Nephron progenitor cell (in vitro differentiated cells): ENCODE data around the gene ITPRID1.

Experiments used
- DNase-seq: peaks from one replicate; pipeline ENCODE4 v3.0.0; 2021
- H3K27ac Mint-ChIP-seq: 2 replicates; pipeline ENCODE4 v1.8.0; 2021; ENCODE audit warnings: mild to moderate bottlenecking, moderate library complexity, mixed read lengths
- H3K27me3 Mint-ChIP-seq: 2 replicates; pipeline ENCODE4 v1.8.0; 2021; ENCODE audit warnings: mild to moderate bottlenecking, low read depth, mixed read lengths; ENCODE audit not compliant: poor library complexity
- H3K36me3 Mint-ChIP-seq: 2 replicates; pipeline ENCODE4 v1.8.0; 2021; ENCODE audit warnings: low read depth, mixed read lengths
- H3K4me1 Mint-ChIP-seq: 2 replicates; pipeline ENCODE4 v1.8.0; 2021; ENCODE audit warnings: mixed read lengths
- H3K4me3 Mint-ChIP-seq: 2 replicates; pipeline ENCODE4 v1.8.0; 2021; ENCODE audit warnings: mild to moderate bottlenecking, moderate library complexity, mixed read lengths
- H3K9me3 Mint-ChIP-seq: 2 replicates; pipeline ENCODE4 v1.8.0; 2021; ENCODE audit warnings: mild to moderate bottlenecking, moderate library complexity, mixed read lengths
- CTCF ChIP-seq: fragments of 200-600 bp; sonication (generic); IDR thresholded peaks from 2 replicates; pipeline ENCODE4 v1.5.0; 2021; ENCODE audit warnings: antibody characterized with exemption

The ITPRID1 gene

DNA sequence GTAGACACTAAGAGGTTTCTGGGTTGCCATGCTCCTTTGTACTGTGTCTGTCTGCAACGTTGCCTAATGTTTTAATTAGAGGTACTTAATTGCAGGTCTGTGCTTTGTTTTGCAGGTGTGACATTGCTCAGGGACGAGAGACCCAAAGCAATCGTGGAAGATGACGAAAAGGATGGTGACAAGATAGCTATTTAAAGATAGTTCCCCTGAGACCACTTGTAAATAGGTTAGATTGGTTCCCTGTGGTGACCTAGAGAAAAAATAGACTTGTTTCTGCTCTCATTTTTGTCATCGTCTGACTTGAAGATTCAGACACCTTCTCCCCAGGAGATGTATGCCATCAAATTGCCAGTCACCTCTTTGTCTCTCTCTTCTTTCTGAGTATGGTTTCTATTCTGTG is 193.2 kb downstream of the ITPRID1 start:
- Mint-ChIP-seq H3K27ac (no peak overlapping the region), H3K36me3 (no peaks in the 10 kb centered on the region), H3K4me1 (peaks cover 9% of the 10 kb centered on the region), H3K4me3 (no peak overlapping the region), H3K9me3 (peaks cover 2% of the 10 kb centered on the region), H3K27me3 (no peaks in the 10 kb centered on the region)
- TF ChIP-seq CTCF, result no peak
- DNase-seq, result no peak
